ENCODE data around the gene ZNF317.

- TF ChIP-seq, protein P1, sequence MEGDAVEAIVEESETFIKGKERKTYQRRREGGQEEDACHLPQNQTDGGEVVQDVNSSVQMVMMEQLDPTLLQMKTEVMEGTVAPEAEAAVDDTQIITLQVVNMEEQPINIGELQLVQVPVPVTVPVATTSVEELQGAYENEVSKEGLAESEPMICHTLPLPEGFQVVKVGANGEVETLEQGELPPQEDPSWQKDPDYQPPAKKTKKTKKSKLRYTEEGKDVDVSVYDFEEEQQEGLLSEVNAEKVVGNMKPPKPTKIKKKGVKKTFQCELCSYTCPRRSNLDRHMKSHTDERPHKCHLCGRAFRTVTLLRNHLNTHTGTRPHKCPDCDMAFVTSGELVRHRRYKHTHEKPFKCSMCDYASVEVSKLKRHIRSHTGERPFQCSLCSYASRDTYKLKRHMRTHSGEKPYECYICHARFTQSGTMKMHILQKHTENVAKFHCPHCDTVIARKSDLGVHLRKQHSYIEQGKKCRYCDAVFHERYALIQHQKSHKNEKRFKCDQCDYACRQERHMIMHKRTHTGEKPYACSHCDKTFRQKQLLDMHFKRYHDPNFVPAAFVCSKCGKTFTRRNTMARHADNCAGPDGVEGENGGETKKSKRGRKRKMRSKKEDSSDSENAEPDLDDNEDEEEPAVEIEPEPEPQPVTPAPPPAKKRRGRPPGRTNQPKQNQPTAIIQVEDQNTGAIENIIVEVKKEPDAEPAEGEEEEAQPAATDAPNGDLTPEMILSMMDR (IDR thresholded peaks at IDR 0.05): no peak
- TF ChIP-seq POLR2A (IDR thresholded peaks at IDR 0.05): no peak
Measured at GRCh38 chr19:9146882-9147281, 6.7 kb downstream of the ZNF317 start.
